DOHH2 (cell line): ENCODE data around the gene TRAF3IP3.

Experiments
- H3F3A ChIP-seq: fragments of 200-600 bp; sonication (generic), shearing (Covaris generic); 2 replicates; pipeline ENCODE4 v1.6.0; 2016; ENCODE audit warnings: antibody characterized with exemption, mild to moderate bottlenecking; ENCODE audit not compliant: control insufficient read depth, insufficient read depth
- H3K27ac ChIP-seq: fragments of 200-600 bp; sonication (generic); 2 replicates; pipeline ENCODE4 v1.5.1; 2014; ENCODE audit warnings: low read depth, mild to moderate bottlenecking, low read length, moderate library complexity
- H3K27me3 ChIP-seq: fragments of 200-600 bp; sonication (generic); 2 replicates; pipeline ENCODE4 v1.6.1; 2014; ENCODE audit warnings: mild to moderate bottlenecking, low read length, mixed read lengths; ENCODE audit not compliant: control insufficient read depth
- H3K36me3 ChIP-seq: fragments of 200-600 bp; sonication (generic); 2 replicates; pipeline ENCODE4 v1.6.1; 2014; ENCODE audit warnings: mild to moderate bottlenecking, low read length, moderate library complexity, mixed read lengths; ENCODE audit not compliant: control insufficient read depth
- H3K4me1 ChIP-seq: fragments of 200-600 bp; sonication (generic); 2 replicates; pipeline ENCODE4 v1.6.1; 2014; ENCODE audit warnings: mild to moderate bottlenecking, low read length, mixed read lengths; ENCODE audit not compliant: control insufficient read depth
- H3K4me2 ChIP-seq: fragments of 200-600 bp; sonication (generic); 2 replicates; pipeline ENCODE4 v1.6.0; 2014; ENCODE audit warnings: mild to moderate bottlenecking, low read length, moderate library complexity
- H3K4me3 ChIP-seq: fragments of 200-600 bp; sonication (generic); 2 replicates; pipeline ENCODE4 v1.5.1; 2014; ENCODE audit warnings: mild to moderate bottlenecking, low read length, mixed read lengths
- H3K79me2 ChIP-seq: fragments of 200-600 bp; sonication (generic); 2 replicates; pipeline ENCODE4 v1.6.1; 2014; ENCODE audit warnings: mild to moderate bottlenecking, low read length, mixed read lengths; ENCODE audit not compliant: control insufficient read depth
- H3K9me2 ChIP-seq: fragments of 200-600 bp; sonication (generic); replicated peaks from 2 replicates; pipeline ENCODE4 v1.6.1; 2014; ENCODE audit warnings: mild to moderate bottlenecking, low read length, mixed read lengths; ENCODE audit not compliant: control insufficient read depth
- H3K9me3 ChIP-seq: fragments of 200-600 bp; sonication (generic); 2 replicates; pipeline ENCODE4 v1.6.1; 2014; ENCODE audit warnings: antibody characterized with exemption, low read length, mixed read lengths; ENCODE audit not compliant: control insufficient read depth, insufficient read depth
- H4K20me1 ChIP-seq: fragments of 200-600 bp; sonication (generic); 2 replicates; pipeline ENCODE4 v1.6.0; 2014; ENCODE audit warnings: low read depth, mild to moderate bottlenecking, antibody characterized with exemption, low read length, moderate library complexity; ENCODE audit not compliant: control insufficient read depth, insufficient read depth
- CTCF ChIP-seq: fragments of 200-600 bp; sonication (generic); IDR thresholded peaks from one replicate; pipeline ENCODE4 v1.5.1; 2014; ENCODE audit warnings: antibody characterized with exemption, mild to moderate bottlenecking, low read depth, low read length; ENCODE audit not compliant: poor library complexity, severe bottlenecking
- EZH2phosphoT487 ChIP-seq: fragments of 200-600 bp; sonication (generic); IDR thresholded peaks from 2 replicates; pipeline ENCODE4 v1.6.1; 2017; ENCODE audit warnings: borderline replicate concordance, mild to moderate bottlenecking, antibody characterized with exemption, low read length, moderate library complexity, mixed read lengths

The TRAF3IP3 gene

GRCh38 chr1:209769171-209769904, 13.5 kb downstream of the TRAF3IP3 start:
- Histone ChIP-seq H3K4me3 (peak overlapping the region; percentile 41), H3K36me3 (no peaks in the 10 kb centered on the region), H3K27me3 (no peaks in the 10 kb centered on the region), H3K9me2 (no peaks in the 10 kb centered on the region), H3K4me1 (peaks cover 33% of the 10 kb centered on the region), H3K27ac (0 out of 2 replicates have a peak overlapping the region, but pooled peaks have one; percentile 2), H3F3A (peaks cover 6% of the 10 kb centered on the region; the same call in 1 of the 2 replicates), H3K4me2 (peak overlapping the region; percentile 50), H4K20me1 (no peaks in the 10 kb centered on the region), H3K9me3 (peaks cover 13% of the 10 kb centered on the region; the same call in 1 of the 2 replicates), H3K79me2 (no peaks in the 10 kb centered on the region)
- TF ChIP-seq EZH2phosphoT487 (no peak), CTCF (no peak)

- H3F3A ChIP-seq, result peaks cover 6% of the 10 kb centered on the region; the same call in 1 of the 2 replicates
- H4K20me1 ChIP-seq, result no peaks in the 10 kb centered on the region
- H3K36me3 ChIP-seq, result no peaks in the 10 kb centered on the region
- peak overlapping the region; percentile 50 for H3K4me2 ChIP-seq
- peaks cover 13% of the 10 kb centered on the region; the same call in 1 of the 2 replicates for H3K9me3 ChIP-seq
- H3K4me3 ChIP-seq, result peak overlapping the region; percentile 41
- H3K27me3 ChIP-seq, result no peaks in the 10 kb centered on the region
- TF ChIP-seq EZH2phosphoT487 (no peak), CTCF (no peak)
- no peaks in the 10 kb centered on the region for H3K79me2 ChIP-seq
- H3K4me1 ChIP-seq, result peaks cover 40% of the 10 kb centered on the region
- H3K27ac ChIP-seq, result no peak overlapping the region
- no peaks in the 10 kb centered on the region for H3K9me2 ChIP-seq
Measured at GRCh38 chr1:209769971-209770370, 14.1 kb downstream of the TRAF3IP3 start.

GRCh38 chr1:209770636-209771415, 15.0 kb downstream of the TRAF3IP3 start:
- peaks cover 4% of the 10 kb centered on the region for H3K36me3 ChIP-seq
- H3F3A ChIP-seq, result peaks cover 6% of the 10 kb centered on the region; the same call in 1 of the 2 replicates
- peaks cover 48% of the 10 kb centered on the region for H3K4me1 ChIP-seq
- H3K79me2 ChIP-seq, result no peaks in the 10 kb centered on the region
- no peak overlapping the region for H3K4me2 ChIP-seq
- no peaks in the 10 kb centered on the region for H3K9me2 ChIP-seq
- no peaks in the 10 kb centered on the region for H4K20me1 ChIP-seq
- H3K27me3 ChIP-seq, result no peaks in the 10 kb centered on the region
- no peak overlapping the region for H3K4me3 ChIP-seq
- H3K9me3 ChIP-seq, result peaks cover 13% of the 10 kb centered on the region; the same call in 1 of the 2 replicates
- no peak overlapping the region for H3K27ac ChIP-seq
- TF ChIP-seq CTCF (no peak), EZH2phosphoT487 (no peak)
